B cell (primary cell): ENCODE data around the gene STX7.

Source experiments
- CTCF ChIP-seq: fragments of 200-600 bp; IDR thresholded peaks from one replicate; pipeline ENCODE4 v1.8.0; 2022; ENCODE audit warnings: antibody characterized with exemption, mild to moderate bottlenecking
- EZH2 ChIP-seq: IDR thresholded peaks from 2 replicates; pipeline ENCODE4 v1.6.1; 2012; ENCODE audit warnings: borderline replicate concordance, low read depth, mild to moderate bottlenecking, moderate library complexity, low read length; ENCODE audit not compliant: insufficient read depth, poor library complexity, severe bottlenecking

- TF ChIP-seq CTCF (no peak), EZH2 (no peak)
These were observed 36.0 kb upstream of the STX7 start for GRCh38 chr6:132548746-132549463.
